Endothelial cell (in vitro differentiated cells): Measurements from ENCODE around the gene GALNT8. TPM values are rescaled to one million over a fixed set of nuclear protein-coding genes. Genes with fewer than 3 reads are reported as not detected.
"Not testable (repeated sequence)": the region's sequence is repeated elsewhere in the genome, so short reads cannot be mapped to it uniquely, and the experiment has no call there.

Experiments used
- DNase-seq: peaks from one replicate; pipeline ENCODE4 v3.0.0; 2021; ENCODE audit warnings: low spot score
- H3K27ac Mint-ChIP-seq: one replicate; pipeline ENCODE4 v1.8.0; 2021; ENCODE audit warnings: mixed read lengths, inconsistent platforms; ENCODE audit not compliant: unreplicated experiment
- H3K27me3 Mint-ChIP-seq: one replicate; pipeline ENCODE4 v1.8.0; 2021; ENCODE audit warnings: mild to moderate bottlenecking, moderate library complexity, mixed read lengths, inconsistent platforms; ENCODE audit not compliant: unreplicated experiment
- H3K36me3 Mint-ChIP-seq: one replicate; pipeline ENCODE4 v1.8.0; 2021; ENCODE audit warnings: mild to moderate bottlenecking, low read depth, mixed read lengths, inconsistent platforms; ENCODE audit not compliant: unreplicated experiment
- H3K4me1 Mint-ChIP-seq: one replicate; pipeline ENCODE4 v1.8.0; 2021; ENCODE audit warnings: mild to moderate bottlenecking, mixed read lengths, inconsistent platforms; ENCODE audit not compliant: unreplicated experiment
- H3K4me3 Mint-ChIP-seq: one replicate; pipeline ENCODE4 v1.8.0; 2021; ENCODE audit warnings: mild to moderate bottlenecking, mixed read lengths, inconsistent platforms; ENCODE audit not compliant: unreplicated experiment
- H3K9me3 Mint-ChIP-seq: one replicate; pipeline ENCODE4 v1.8.0; 2021; ENCODE audit warnings: mixed read lengths, inconsistent platforms; ENCODE audit not compliant: unreplicated experiment
- CTCF ChIP-seq: fragments of 200-600 bp; sonication (generic); IDR thresholded peaks from one replicate; pipeline ENCODE4 v1.5.0; 2021; ENCODE audit warnings: antibody characterized with exemption; ENCODE audit not compliant: unreplicated experiment
- total RNA-seq: library from RNA; stranded (reverse); fragmentation: NEBNext Ultra II Directional; extraction: Animal tissue kit (Norgen Biotek cat#: 25700); gene quantifications from one replicate; pipeline ENCODE4 v1.2.1, GENCODE V29; 2021; ENCODE audit not compliant: unreplicated experiment

The GALNT8 gene
- total RNA-seq, 1 donor from 2014 or later, result 31.6 TPM

DNA sequence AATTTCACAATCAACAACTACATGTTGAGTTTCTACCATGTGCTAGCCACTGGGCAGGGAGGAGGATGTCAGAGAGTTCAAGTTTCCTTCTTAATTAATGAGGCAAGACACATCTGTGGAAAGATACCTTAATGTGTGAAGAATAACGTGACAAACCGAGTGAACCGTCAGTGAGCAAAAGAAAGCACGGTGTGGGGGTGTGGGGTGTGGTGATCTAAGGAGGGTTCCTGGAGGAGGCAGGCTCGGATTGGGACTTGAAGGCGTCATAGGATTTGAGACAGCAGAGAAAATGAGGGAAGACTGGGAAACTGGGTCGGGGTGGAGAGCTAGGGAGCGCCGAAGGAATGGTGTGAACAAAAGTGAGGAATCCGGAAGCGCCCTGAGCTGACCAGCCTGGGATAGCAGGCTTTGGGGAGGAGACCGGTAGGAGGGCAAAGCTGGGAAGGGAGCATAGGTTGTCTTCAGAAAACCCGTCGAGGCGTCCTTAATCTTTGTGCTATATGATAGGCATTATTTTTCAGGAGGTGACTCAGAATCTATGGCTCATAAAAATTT, 22.3 kb downstream of the GALNT8 start:
- H3K9me3 Mint-ChIP-seq, result no peaks in the 10 kb centered on the region
- no peaks in the 10 kb centered on the region for H3K36me3 Mint-ChIP-seq
- DNase-seq, result no peak
- H3K4me1 Mint-ChIP-seq, result no peaks in the 10 kb centered on the region
- H3K27me3 Mint-ChIP-seq, result no peaks in the 10 kb centered on the region
- H3K27ac Mint-ChIP-seq, result no peak overlapping the region
- H3K4me3 Mint-ChIP-seq, result no peak overlapping the region
- no peak for TF ChIP-seq CTCF

DNA sequence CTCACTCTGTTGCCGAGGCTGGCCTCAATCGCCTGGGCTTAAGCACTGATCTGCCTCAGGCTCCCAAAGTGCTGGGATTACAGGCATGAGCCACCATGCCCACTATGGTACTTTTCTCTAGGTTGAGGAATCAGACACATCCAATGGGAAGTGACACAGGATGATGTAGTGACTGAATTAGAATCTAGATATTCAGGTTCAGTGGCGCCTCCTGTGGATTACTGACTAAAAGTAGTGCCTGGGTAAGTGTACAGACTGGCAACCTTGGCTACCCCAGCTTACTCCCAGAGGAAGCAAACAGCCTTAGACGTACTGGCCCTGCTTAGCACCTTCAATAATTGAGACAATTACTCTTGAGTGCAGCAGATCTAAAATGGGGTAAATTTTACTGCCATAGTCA, 22.8 kb downstream of the GALNT8 start:
- Mint-ChIP-seq H3K36me3 (no peaks in the 10 kb centered on the region), H3K27ac (no peak overlapping the region), H3K9me3 (no peaks in the 10 kb centered on the region), H3K27me3 (no peaks in the 10 kb centered on the region), H3K4me1 (no peaks in the 10 kb centered on the region), H3K4me3 (no peak overlapping the region)
- no peak for TF ChIP-seq CTCF
- no peak for DNase-seq

GRCh38 chr12:4744709-4745108, 24.5 kb downstream of the GALNT8 start:
- Mint-ChIP-seq H3K9me3 (no peaks in the 10 kb centered on the region), H3K4me3 (no peak overlapping the region), H3K36me3 (no peaks in the 10 kb centered on the region), H3K27ac (no peak overlapping the region), H3K4me1 (no peaks in the 10 kb centered on the region), H3K27me3 (no peaks in the 10 kb centered on the region)
- no peak for DNase-seq
- TF ChIP-seq CTCF, result no peak

- no peak for TF ChIP-seq CTCF
- no peaks in the 10 kb centered on the region for H3K9me3 Mint-ChIP-seq
- no peak overlapping the region for H3K27ac Mint-ChIP-seq
- no peaks in the 10 kb centered on the region for H3K4me1 Mint-ChIP-seq
- H3K27me3 Mint-ChIP-seq, result no peaks in the 10 kb centered on the region
- H3K4me3 Mint-ChIP-seq, result no peak overlapping the region
- no peaks in the 10 kb centered on the region for H3K36me3 Mint-ChIP-seq
- no peak for DNase-seq
Measured at GRCh38 chr12:4745249-4745648, 25.0 kb downstream of the GALNT8 start.

- H3K4me1 Mint-ChIP-seq, H3K36me3 Mint-ChIP-seq, DNase-seq, H3K27ac Mint-ChIP-seq, H3K27me3 Mint-ChIP-seq, H3K9me3 Mint-ChIP-seq, H3K4me3 Mint-ChIP-seq: not testable (repeated sequence)
Measured at GRCh38 chr12:4751654-4752053, 31.5 kb downstream of the GALNT8 start.
